NCI-H510A treated with DMSO at 0.1 percent for 48 hours (cell line): ENCODE measurements around the gene SBF2.

Experiments
- DNase-seq: peaks from one replicate; lab custom pipeline; 2025; lab: John Stamatoyannopoulos, UW

The SBF2 gene

DNA sequence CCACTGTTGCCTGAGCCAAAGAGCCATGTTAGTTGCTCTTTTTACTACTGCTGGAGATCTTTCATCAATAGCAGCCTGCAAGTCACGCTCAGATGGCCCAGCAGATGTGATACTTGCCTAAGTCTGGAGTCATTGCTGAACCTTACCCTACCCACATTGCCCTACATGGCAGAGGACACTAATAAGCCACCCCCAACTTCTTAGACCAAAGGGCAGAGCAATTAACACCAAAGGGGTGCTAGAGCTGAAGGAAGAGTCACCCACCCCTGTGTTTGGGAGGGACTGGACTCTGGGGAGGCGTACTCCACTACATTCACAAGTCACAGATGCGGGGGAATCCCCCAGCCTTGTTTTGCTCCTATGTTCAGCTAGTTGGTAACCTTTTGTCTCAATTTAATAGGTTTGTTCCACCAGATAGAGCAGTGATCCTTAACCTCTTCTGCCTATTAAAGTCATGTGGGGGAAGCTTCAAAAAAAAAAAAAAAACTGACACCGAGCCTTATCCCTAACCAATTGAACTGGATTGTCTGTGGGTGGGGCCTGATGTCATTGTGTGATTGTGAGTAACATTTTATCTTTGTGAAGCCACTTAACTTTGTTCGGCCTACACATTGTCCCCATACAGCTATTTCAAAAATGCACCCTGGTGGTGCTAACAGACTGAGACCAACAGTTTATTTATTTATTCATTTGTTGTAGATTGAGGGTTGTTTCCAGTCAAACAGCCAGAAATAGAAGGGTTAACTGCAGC, 23.9 kb upstream of the SBF2 start:
- DNase-seq: no peak

DNA sequence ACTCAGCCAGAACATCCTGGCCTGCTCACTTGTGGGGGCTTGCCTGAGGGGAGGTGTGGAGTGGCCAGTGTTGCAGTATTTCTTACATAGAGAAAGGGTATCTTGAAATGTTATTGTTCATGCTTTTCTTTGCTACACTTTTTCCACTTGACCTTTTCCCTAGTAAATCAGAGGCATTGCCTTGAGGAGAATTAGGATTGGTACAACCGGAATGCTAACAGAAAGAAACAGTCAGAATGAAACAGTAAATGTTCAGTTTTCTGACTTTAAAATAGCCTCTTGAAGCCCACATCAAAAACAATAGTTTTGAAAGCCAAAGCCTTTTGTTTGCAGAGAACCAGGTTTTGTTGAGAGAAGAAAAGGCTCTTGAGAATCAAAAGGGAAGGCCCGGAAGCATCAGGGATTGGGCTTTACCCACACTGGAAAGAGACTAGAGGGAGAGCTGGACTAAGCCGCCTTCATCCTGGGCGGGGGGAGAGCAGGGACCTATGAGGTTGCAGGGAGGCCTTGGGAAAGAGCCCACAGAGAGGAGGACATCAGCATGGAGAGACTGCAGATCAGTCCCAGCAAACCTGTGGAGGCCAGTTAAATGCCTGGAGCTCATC, 23.2 kb upstream of the SBF2 start:
- DNase-seq: peak; percentile 33

DNA sequence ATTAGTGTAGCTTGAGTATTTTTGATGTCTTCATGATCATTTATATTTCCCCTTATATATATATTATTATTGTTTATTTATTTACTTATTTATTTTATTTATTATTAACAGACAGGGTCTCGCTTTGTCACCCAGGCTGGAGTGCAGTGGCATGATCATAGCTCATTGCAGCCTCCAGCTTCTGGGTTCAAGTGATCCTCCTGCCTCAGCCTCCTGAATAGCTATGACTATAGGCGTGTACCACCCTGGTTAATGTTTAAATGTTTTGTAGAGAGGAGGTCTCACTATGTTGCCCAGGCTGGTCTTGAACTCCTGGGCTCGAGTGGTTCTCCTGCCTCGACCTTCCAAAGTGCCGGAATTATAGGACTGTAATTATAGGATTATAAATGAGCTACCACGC, 21.1 kb upstream of the SBF2 start:
- no peak for DNase-seq

DNA sequence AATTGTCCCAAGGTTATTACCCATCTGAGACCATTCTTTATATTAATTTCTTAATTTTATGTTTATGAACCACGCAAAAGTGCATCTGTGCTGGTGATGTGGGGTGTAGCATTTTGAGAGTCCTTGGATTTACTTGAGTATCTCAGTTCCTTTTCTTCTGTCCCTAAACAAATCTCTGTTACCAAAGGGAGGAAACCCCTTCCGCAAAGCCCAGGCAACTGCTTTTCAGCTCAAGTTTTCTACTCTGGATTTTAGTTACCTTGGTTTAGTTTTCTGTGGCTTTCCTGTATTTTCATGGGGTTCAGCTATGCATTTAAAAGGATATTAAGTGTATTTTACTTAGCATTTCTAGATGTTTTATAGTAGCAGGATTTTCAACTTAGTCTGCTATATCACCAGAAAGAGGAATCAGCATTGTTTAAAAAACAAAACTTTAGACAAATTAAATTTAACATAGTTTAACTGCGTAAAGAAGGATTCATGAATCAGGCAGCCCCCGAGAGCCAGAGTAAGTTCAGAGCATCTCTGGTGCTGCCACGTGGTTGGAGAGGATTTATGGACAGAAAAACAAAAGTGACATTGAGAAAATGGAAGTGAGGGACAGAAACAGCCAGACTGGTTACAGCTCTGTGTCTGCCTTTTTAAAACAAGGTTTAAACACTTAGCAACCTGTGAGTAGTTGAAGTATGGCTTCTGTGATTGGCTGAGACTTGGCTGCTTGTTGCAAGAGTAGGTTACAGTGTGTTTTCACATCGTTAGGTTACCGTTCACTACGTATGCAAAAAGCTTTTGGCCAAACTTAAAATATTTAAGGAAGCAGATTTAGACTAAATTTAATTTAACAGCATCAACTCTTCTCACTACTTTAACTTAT, 20.4 kb upstream of the SBF2 start:
- peak; percentile 31 for DNase-seq

DNA sequence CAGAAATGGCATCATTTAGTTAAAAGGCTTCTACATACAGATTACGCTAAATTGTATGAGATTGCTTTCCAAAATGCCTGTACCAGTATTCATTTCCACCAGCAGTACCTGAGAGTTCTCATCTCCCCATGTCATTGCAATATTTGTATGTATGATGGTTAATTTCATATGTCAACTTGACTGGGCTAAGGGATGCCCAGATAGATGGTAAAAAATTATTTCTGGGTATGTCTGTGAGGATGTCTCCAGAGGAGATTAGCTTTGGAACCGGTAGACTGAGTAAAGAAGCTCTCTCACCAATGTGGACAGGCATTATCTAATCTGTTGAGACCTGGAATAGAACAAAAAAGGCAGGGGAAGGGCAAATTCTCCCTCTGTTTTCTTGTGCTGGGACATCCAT, 17.8 kb upstream of the SBF2 start:
- no peak for DNase-seq

DNA sequence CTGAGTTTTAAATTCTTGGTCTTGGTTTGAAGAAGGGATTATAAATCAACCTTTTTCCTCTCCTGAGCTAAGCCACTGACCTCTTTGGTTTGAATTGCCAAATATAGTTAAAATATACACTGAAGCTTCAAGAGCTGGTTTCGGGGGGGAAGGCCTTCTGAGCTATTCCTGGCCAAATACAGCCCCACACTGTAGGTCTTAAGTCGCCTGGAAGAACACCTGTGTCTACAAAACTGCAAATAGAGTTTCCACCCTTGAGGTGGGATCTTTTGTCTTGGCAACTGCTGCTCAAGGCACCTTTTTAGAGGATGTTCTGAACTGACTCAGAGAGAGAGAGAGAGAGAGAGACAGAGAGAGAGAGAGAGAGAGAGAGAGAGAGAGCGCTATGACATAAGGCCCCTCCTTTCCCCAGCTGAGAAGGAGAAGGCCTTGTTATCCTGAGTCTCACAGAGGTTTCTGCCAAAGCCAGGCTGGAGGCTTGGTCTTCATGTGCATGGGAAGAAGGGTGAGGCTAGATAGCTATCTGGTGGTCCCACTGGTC, 16.4 kb upstream of the SBF2 start:
- no peak for DNase-seq

DNA sequence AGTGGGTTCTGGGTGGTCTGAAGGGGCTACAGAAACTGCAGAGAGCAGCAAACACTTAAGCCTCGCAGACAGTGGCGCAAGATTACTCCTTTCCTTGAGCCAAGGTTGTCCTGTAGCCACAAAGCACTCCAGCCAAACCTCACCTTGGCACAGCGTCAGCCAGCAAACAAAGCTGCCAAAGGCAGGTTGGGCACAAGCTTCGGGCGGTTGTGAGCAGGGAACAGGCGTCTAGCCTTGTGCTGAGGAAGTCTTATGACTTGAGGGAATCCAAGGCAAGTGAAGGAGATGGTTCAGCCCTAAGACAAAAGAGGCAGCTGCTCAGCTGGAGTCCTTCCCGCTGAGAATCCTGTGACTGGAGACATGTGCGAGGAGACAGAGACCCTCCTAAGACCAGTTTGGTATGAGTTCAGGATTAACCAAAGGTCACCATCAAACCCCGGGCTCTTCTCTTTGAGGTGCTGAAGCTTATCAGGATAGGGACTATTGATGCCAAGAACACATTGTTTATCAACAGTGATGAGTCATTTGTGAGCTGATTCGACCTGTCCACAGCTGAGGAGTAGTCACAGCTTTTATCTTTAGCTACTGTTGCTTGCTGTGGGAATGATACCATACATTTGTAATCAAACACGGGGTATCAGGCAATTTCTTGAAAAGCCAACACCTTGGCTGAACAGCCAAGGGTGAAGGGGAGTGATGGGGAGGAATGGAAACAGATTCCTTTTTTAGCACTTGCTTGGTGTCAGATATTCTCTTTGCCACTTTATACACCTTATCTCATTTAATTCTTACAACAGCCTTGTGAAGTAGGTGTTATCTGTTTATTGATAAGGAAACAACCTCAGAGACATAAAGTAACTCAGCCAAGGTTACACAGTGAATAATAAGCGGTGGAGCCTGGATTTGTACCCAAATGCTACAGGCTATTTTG, 15.4 kb upstream of the SBF2 start:
- no peak for DNase-seq

DNA sequence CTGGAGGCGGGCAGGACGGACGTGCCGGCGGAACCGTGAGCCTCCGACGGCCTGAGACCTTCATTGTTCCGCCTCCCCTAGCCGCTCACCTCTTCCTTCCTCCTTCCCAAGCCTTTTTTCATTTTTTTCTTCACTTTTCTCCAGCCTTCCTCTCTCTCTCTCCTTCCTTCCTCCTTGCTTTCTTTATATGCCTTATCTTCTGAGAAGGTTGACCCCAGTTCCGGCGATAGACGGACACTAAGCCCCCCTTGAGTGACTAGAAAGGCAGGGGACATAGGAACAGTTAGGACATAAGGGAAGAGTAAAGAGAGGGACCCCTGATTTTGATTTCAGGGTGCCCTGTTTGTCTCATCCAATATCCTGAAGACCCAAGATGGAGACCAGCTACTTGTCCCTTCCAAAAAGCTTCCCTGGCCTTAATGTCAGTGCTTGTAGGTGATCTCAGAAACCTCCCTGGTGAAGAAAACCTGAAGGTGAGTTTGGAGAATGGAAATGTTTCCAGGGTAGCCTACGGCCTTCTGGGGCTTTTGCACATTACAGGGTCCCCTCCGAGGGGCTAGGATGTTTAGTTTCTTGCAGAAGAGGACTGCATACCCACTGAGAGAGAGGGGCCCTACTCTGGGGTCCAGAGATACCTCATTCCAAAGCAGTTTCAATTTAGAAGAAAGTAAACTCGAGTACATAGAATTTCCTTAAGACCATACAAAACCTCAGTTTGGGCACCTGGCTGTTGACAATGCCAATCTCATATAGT, 14.4 kb upstream of the SBF2 start:
- peak; percentile 55 for DNase-seq

DNA sequence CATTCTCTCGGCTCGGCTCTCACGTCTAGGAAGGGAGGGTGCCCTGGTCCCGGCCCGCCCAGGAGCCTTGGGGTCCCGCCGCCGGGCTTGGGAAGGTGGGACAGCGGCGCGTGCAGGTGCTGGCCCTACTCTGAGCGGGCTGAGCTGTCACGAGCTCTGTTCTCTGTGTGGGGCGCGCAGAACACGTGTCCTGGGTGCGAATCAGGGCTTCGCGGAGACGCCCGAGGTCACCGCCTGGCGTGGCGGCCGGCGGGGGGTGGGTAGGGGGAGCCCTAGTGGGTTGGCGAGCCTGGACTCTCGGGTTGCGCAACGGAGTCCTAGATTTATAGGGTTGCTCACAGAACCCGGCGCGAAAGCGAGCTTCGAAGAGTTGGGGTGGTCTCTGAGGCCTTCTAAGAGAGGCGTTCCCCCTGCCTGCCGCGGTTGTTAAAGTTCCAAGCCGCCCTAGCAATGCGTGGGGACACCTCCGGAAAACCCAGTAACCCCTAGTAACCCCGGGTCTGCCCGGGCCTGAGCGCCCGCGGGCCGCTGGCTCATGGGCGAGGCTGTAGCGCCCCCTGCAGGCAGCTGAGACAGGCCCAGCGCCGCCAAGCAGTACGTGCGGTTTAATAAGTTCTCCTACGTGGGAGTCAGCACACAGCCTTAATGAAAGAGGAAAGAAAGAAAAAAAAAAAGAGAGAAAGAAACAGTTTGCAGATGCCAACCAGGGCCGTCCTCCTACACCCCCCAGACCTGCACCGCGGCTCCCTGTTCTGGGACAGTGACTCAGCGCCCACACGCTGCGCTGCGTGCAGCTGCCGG, 13.6 kb upstream of the SBF2 start:
- peak; percentile 55 for DNase-seq

DNA sequence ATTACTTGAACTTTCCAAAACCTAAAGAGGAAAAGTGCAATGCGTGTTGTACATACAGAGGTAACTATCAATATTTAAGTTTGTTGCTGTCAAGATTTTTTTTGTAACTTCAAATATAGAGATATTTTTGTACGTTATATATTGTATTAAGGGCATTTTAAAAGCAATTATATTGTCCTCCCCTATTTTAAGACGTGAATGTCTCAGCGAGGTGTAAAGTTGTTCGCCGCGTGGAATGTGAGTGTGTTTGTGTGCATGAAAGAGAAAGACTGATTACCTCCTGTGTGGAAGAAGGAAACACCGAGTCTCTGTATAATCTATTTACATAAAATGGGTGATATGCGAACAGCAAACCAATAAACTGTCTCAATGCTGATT, 13.0 kb upstream of the SBF2 start:
- DNase-seq: no peak

DNA sequence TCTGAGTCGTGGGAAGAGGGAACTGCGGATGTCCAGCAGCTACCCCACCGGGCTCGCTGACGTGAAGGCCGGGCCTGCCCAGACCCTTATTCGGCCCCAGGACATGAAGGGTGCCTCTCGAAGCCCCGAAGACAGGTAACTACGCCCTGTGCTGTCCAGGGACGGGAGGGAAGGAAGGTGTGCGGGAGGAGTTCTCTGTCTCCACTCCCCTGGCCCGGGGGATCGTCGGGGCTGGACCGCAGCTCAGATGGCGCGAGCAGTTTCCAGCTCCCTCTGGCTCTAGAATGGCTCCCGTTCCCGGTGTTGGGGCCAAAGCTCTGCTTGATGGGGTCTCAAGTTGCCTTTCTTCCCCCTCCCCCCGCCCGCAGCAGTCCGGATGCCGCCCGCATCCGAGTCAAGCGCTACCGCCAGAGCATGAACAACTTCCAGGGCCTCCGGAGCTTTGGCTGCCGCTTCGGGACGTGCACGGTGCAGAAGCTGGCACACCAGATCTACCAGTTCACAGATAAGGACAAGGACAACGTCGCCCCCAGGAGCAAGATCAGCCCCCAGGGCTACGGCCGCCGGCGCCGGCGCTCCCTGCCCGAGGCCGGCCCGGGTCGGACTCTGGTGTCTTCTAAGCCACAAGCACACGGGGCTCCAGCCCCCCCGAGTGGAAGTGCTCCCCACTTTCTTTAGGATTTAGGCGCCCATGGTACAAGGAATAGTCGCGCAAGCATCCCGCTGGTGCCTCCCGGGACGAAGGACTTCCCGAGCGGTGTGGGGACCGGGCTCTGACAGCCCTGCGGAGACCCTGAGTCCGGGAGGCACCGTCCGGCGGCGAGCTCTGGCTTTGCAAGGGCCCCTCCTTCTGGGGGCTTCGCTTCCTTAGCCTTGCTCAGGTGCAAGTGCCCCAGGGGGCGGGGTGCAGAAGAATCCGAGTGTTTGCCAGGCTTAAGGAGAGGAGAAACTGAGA, 12.2 kb upstream of the SBF2 start:
- no peak for DNase-seq

DNA sequence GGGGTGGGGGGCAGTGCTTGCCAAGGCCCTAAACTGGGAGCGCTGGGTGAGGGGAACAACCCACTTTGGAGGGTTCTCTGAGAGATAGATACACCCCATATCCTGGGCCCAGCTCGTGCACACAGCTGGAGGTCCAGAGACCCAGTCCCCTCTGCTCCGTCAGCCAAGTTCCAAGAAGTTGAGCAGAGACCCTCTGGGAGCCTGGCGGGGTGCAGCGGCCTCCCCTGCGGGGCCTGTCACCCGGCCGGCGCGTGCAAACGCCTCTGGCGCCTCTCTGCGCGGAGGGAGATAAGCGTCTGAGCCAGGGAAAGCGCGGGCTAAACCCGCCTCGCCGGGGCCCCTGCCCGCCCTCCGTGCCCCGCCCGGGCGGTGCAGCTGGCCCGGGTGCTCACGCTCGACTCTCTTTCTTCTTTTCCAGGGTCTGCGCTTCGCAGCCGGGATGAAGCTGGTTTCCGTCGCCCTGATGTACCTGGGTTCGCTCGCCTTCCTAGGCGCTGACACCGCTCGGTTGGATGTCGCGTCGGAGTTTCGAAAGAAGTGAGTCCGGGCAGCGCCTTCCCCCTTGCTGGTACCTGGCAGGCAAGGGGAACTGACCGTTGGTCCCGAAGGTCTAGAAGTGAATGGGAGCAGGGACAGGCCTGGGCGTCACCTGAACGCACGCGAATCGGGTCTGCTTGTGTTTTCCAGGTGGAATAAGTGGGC, 11.4 kb upstream of the SBF2 start:
- no peak for DNase-seq

DNA sequence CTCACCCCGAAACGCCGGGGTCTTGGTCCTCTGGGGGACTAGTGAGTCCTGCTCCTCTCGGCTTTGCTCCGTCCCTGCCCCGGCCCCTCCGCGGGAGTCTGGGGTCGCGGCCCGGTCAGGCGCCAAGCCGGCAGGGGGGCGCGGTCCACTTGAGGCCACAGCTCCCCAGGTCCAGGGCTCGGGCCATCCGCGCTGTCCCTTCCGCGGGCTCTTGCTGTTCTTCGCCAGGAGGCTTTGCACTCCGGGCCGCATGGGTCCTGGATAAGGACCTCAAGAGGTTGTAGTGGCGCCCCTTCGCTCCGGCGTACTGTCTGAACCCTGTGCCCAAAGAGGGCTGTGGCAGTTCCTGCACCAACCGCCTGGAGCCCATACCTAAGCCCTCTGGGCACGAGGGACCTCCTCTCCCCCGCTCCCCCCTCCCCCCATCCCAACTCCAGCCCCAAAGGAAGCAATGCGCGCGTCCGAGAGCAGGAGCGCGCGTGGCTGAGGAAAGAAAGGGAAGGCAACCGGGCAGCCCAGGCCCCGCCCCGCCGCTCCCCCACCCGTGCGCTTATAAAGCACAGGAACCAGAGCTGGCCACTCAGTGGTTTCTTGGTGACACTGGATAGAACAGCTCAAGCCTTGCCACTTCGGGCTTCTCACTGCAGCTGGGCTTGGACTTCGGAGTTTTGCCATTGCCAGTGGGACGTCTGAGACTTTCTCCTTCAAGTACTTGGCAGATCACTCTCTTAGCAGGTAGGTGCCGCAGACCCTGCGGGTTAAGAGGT, 10.7 kb upstream of the SBF2 start, which contains the start of gene ADM:
TSS of gene ADM (plus strand) at position 579 of the 767 bp plus-strand sequence. CDS start 628 bp downstream, outside the sequence.
- peak; percentile 12 for DNase-seq

DNA sequence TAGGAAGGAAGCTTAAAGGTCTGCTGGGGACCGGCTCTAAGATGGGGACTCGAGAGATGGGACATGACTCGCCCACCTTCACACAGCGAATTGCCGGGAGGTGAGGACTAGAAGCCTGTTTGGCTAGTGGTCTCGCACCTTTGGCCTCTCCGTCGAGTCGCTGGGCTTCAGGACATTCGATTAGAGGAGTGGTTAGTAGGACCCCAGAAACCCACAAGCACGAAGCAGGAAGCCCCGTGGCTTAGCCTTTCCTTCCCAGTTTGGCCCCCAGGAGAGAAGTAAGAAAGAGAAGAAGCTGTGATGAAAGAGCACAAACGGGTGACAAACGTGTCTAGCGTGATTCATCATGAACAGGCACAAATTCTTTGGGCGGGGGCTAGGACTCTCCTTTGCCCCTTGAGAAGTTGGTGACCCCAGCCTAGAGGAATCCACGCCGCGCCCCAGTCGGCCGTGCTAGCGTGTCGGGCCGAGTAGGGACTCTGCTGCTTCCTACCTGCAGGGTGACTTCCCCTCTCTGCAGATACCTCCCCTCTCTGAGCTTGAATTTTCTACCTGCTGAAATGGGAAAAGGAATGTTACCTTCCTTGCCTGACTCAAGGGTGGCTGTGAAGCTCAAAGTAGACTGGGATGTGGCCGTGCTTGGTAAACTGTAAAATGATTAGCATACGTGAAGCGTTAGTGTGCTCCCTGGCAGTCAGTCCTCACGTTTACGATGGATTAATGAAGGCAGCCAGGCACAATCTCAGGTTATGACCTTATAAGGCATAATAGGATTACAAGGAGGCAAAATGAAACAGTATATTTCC, 9.7 kb upstream of the SBF2 start:
- no peak for DNase-seq

DNA sequence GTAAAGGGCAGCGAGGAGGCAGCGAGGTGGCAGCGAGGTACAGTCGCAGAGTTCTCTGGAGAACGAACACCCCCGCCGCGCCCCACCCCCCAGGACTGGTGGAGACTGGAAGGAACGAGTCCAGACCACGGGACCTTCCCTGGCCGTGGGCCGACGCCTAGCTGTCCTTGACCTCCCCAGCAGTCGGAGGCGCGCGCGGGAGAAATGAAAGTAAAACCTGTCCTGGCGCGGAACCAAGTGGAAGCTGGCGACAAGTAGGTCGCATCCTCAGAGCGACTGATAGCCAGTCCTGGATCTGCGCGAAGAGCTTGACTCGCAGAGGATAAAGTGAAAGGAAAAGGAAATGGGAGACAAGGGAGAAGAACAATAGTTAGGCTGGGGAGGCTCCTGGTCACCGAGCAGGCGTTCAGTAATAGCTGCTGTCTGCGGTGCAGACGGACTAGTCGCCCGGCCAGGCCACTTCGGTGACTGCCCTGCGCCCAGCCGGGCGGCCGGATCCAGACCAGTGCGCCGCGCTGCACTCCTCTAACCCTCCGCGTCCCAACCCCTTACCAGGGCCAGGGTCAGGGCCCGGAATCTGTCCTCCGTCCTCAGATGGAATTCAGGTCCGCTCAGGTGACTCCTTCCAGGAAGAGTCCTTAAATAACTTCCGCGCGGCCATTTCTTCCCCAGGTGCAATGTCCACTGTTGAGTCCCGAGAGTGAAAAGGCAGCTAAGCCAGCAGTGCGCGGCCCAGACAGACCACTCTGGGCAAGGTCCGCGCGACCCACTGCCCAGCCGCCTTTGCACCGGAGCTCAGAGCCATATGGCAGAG, 8.9 kb upstream of the SBF2 start:
- DNase-seq: peak; percentile 14

DNA sequence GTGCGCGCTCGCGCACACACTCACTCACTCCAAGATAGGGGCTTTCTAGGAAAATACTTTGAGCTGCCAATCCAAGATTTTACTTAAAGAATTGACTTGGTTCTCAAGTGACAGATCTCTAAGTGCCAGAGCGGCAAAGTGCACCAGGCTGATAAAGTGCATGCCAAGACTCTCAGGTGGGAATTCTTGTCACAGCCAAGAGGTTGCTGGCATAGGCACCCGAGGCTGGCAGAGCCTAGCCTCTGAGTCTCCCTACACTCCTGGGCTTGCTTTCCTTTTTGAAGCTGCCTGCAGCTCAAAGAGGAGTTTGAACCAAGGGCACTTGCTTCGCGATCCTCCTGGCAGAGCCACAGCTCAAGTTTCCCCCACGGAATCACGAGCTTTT, 8.3 kb upstream of the SBF2 start:
- DNase-seq: no peak
